GM23248 (cell line): ENCODE data around the gene ORM1. TPM values are rescaled to one million over a fixed set of nuclear protein-coding genes. Genes with fewer than 3 reads are reported as not detected.

Experiments used
- DNase-seq: peaks from one replicate; pipeline ENCODE4 v3.0.0-alpha.2; 2015
- H2AFZ ChIP-seq: fragments of 200-600 bp; sonication (generic); 2 replicates; pipeline ENCODE4 v1.6.1; 2016; ENCODE audit warnings: antibody characterized with exemption
- H3F3A ChIP-seq: fragments of 200-600 bp; sonication (generic); 2 replicates; pipeline ENCODE4 v1.6.1; 2016; ENCODE audit warnings: mild to moderate bottlenecking, antibody characterized with exemption, mixed run types; ENCODE audit not compliant: insufficient read depth
- H3K27ac ChIP-seq: fragments of 200-600 bp; sonication (generic); 2 replicates; pipeline ENCODE4 v1.5.1; 2016; ENCODE audit warnings: mild to moderate bottlenecking
- H3K27me3 ChIP-seq: fragments of 200-600 bp; sonication (generic); replicated peaks from 2 replicates; pipeline ENCODE4 v1.6.1; 2016; ENCODE audit warnings: mild to moderate bottlenecking; ENCODE audit not compliant: insufficient read depth
- H3K36me3 ChIP-seq: fragments of 200-600 bp; sonication (generic); 2 replicates; pipeline ENCODE4 v1.6.1; 2016; ENCODE audit warnings: low read depth, mild to moderate bottlenecking
- H3K4me1 ChIP-seq: fragments of 200-600 bp; sonication (generic); 2 replicates; pipeline ENCODE4 v1.6.1; 2016; ENCODE audit warnings: mild to moderate bottlenecking; ENCODE audit not compliant: insufficient read depth
- H3K4me2 ChIP-seq: fragments of 200-600 bp; sonication (generic); one replicate; pipeline ENCODE4 v1.6.1; 2016; ENCODE audit warnings: mild to moderate bottlenecking; ENCODE audit not compliant: unreplicated experiment
- H3K4me3 ChIP-seq: fragments of 200-600 bp; sonication (generic); 2 replicates; pipeline ENCODE4 v1.5.1; 2016; ENCODE audit warnings: mild to moderate bottlenecking
- H3K79me2 ChIP-seq: fragments of 200-600 bp; sonication (generic); 2 replicates; pipeline ENCODE4 v1.6.1; 2016; ENCODE audit warnings: mild to moderate bottlenecking; ENCODE audit not compliant: insufficient read depth
- H3K9ac ChIP-seq: fragments of 200-600 bp; sonication (generic); 2 replicates; pipeline ENCODE4 v1.6.1; 2016; ENCODE audit warnings: mild to moderate bottlenecking
- H3K9me2 ChIP-seq: fragments of 200-600 bp; sonication (generic); 2 replicates; pipeline ENCODE4 v1.6.1; 2016; ENCODE audit warnings: mixed run types, mild to moderate bottlenecking, moderate library complexity; ENCODE audit not compliant: insufficient read depth
- H3K9me3 ChIP-seq: fragments of 200-600 bp; sonication (generic); one replicate; pipeline ENCODE4 v1.6.1; 2017; ENCODE audit warnings: low read depth
- H4K20me1 ChIP-seq: fragments of 200-600 bp; sonication (generic); 2 replicates; pipeline ENCODE4 v1.6.0; 2016; ENCODE audit not compliant: insufficient read depth
- EZH2 ChIP-seq: fragments of 200-600 bp; sonication (generic); IDR thresholded peaks from 2 replicates; pipeline ENCODE4 v1.6.1; 2018; ENCODE audit warnings: antibody characterized with exemption, mild to moderate bottlenecking; ENCODE audit not compliant: insufficient read depth, poor library complexity, severe bottlenecking
- EZH2phosphoT487 ChIP-seq: fragments of 200-600 bp; sonication (generic); IDR thresholded peaks from 2 replicates; pipeline ENCODE4 v1.6.1; 2018; ENCODE audit warnings: antibody characterized with exemption, moderate library complexity, mild to moderate bottlenecking, low read depth; ENCODE audit not compliant: insufficient read depth
- WGBS, 2 experiments: methylation state at CpG; one replicate each; pipeline ENCODE4 v1.1.6; 2015 to 2017; ENCODE audit warnings: low lambda C conversion rate in 2 of 2, low coverage in 1 of 2; ENCODE audit errors: missing lambda C conversion rate in 2 of 2; 5-methylcytosine and 5-hydroxymethylcytosine counted together
- in situ Hi-C: fragments of 300-500 bp; cut with MboI; formaldehyde crosslinking; loops from 2 replicates; pipeline ENCODE4 v1.15.0; 2020
- polyA plus RNA-seq: library from polyadenylated mRNA; unstranded; fragments of >200 nt; fragmentation: Nextera tagmentation; extraction: Ambion mirVana; gene quantifications from 2 replicates; pipeline ENCODE4 v1.2.1, GENCODE V29; 2016
- total RNA-seq: library from RNA; depleted of rRNA; stranded (reverse); fragments of >200 nt; shearing (Covaris generic); gene quantifications from 2 replicates; pipeline ENCODE4 v1.2.3, GENCODE V29; 2014

ORM1 gene
- total and polyA plus RNA-seq, 2 experiments from 2014 or later, result not detected

GRCh38 chr9:114339130-114339908 is 16.4 kb downstream of the ORM1 start:
- H3K4me1 ChIP-seq, result no peaks in the 10 kb centered on the region
- H3K79me2 ChIP-seq, result no peaks in the 10 kb centered on the region
- H3K4me3 ChIP-seq, result no peak overlapping the region
- no peaks in the 10 kb centered on the region for H3F3A ChIP-seq
- peaks cover 5% of the 10 kb centered on the region; the same call in 1 of the 2 replicates for H3K36me3 ChIP-seq
- no peaks in the 10 kb centered on the region for H3K9me2 ChIP-seq
- no peaks in the 10 kb centered on the region for H3K27me3 ChIP-seq
- H3K4me2 ChIP-seq, result no peak overlapping the region
- WGBS, 2 experiments, result 63 to 66% methylated on average over 16 of the region's 16 CpGs
- in situ Hi-C loops, result no loop called here
- no peak overlapping the region for H2AFZ ChIP-seq
- H3K9me3 ChIP-seq, result no peaks in the 10 kb centered on the region
- H3K27ac ChIP-seq, result no peak overlapping the region
- H3K9ac ChIP-seq, result no peak overlapping the region
- peak; percentile 77 for DNase-seq
- H4K20me1 ChIP-seq, result no peaks in the 10 kb centered on the region
- TF ChIP-seq EZH2phosphoT487 (no peak), EZH2 (no peak)

GRCh38 chr9:114341152-114341830 is 18.4 kb downstream of the ORM1 start:
- no peak overlapping the region for H3K4me2 ChIP-seq
- no peaks in the 10 kb centered on the region for H3K9me3 ChIP-seq
- H3K4me1 ChIP-seq, result no peaks in the 10 kb centered on the region
- no peaks in the 10 kb centered on the region for H3K9me2 ChIP-seq
- in situ Hi-C loops, result no loop called here
- H3K27ac ChIP-seq, result no peak overlapping the region
- no peaks in the 10 kb centered on the region for H3K27me3 ChIP-seq
- H3K36me3 ChIP-seq, result peaks cover 15% of the 10 kb centered on the region; the same call in 1 of the 2 replicates
- no peaks in the 10 kb centered on the region for H3F3A ChIP-seq
- H4K20me1 ChIP-seq, result no peaks in the 10 kb centered on the region
- no peaks in the 10 kb centered on the region for H3K79me2 ChIP-seq
- DNase-seq, result no peak
- no peak overlapping the region for H3K9ac ChIP-seq
- no peak overlapping the region for H2AFZ ChIP-seq
- WGBS, 2 experiments, result 85 to 87% methylated on average over 9 to 12 of the region's 12 CpGs
- TF ChIP-seq EZH2 (no peak), EZH2phosphoT487 (no peak)
- H3K4me3 ChIP-seq, result no peak overlapping the region

GRCh38 chr9:114341991-114342390 is 19.1 kb downstream of the ORM1 start:
- H3K27me3 ChIP-seq, result no peaks in the 10 kb centered on the region
- no peak for DNase-seq
- H3K79me2 ChIP-seq, result no peaks in the 10 kb centered on the region
- no peaks in the 10 kb centered on the region for H3F3A ChIP-seq
- H3K9me2 ChIP-seq, result no peaks in the 10 kb centered on the region
- TF ChIP-seq EZH2phosphoT487 (no peak), EZH2 (no peak)
- no peak overlapping the region for H3K4me3 ChIP-seq
- WGBS, 2 experiments, result 88 to 89% methylated on average over 4 of the region's 4 CpGs
- no peak overlapping the region for H3K4me2 ChIP-seq
- H3K9ac ChIP-seq, result no peak overlapping the region
- in situ Hi-C loops, result no loop called here
- no peaks in the 10 kb centered on the region for H3K4me1 ChIP-seq
- H3K27ac ChIP-seq, result no peak overlapping the region
- no peak overlapping the region for H2AFZ ChIP-seq
- peaks cover 22% of the 10 kb centered on the region; the same call in 1 of the 2 replicates for H3K36me3 ChIP-seq
- H3K9me3 ChIP-seq, result no peaks in the 10 kb centered on the region
- no peaks in the 10 kb centered on the region for H4K20me1 ChIP-seq

GRCh38 chr9:114342755-114343440 is 20.0 kb downstream of the ORM1 start:
- Histone ChIP-seq H3K27me3 (no peaks in the 10 kb centered on the region), H3K4me2 (no peak overlapping the region), H3K79me2 (no peaks in the 10 kb centered on the region), H3K9me2 (no peaks in the 10 kb centered on the region), H3K4me3 (no peak overlapping the region), H3K9ac (no peak overlapping the region), H3K9me3 (no peaks in the 10 kb centered on the region), H3K36me3 (peaks cover 23% of the 10 kb centered on the region; the same call in 1 of the 2 replicates), H3K4me1 (no peaks in the 10 kb centered on the region), H4K20me1 (no peaks in the 10 kb centered on the region), H3K27ac (no peak overlapping the region), H2AFZ (no peak overlapping the region), H3F3A (no peaks in the 10 kb centered on the region)
- in situ Hi-C loops, result no loop called here
- DNase-seq, result no peak
- WGBS, 2 experiments, result 95 to 98% methylated on average over 5 of the region's 5 CpGs
- TF ChIP-seq EZH2phosphoT487 (no peak), EZH2 (no peak)
